GM19035 (cell line): Measurements from ENCODE around the gene EGFL7.
"Not testable (repeated sequence)": the region's sequence is repeated elsewhere in the genome, so short reads cannot be mapped to it uniquely, and the experiment has no call there.

ENCODE experiments used
- ATAC-seq: cut with Tn5 transposase; IDR thresholded peaks from one replicate; pipeline ENCODE4 v1.9.1; 2021; ENCODE audit not compliant: unreplicated experiment

Gene EGFL7

DNA sequence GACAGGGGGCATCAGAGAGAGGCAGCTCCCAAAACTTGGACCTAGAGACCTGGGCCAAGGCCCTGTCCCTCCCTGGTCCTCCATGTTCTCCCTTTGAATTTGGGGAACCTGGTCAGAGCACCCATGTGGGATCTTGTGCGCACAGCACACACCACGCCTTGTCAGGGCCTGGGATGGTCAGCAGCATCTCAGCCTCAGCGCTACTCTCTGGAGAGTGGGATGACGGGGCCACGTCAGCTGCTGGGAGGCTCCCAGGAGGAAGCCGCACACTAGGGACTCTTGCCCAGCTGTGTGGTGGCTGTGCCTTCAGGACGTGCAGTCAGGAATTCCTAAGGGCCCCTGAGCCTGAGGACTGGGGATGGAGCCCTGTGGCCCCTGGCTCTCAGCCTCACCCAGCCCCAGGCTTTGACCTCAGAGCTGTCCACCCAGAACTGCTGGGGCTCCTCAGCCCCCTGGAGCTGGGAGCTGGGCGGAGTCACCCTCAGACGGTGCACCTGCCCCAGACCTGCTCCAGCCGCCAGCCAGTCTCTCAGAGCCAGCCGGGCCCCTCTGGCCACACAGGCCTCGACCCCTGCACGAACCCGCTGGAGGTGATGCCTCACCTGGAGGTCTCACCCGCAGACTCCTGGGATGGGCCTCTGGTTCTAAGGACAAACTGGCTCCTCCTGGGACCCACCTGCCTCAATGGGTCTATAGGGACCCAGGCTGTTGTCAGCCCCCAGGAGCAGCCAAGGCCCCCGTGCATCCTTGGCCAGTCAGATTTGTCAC lies 38.3 kb upstream of the EGFL7 start:
- no peak for ATAC-seq

GRCh38 chr9:136625101-136626065 lies 37.3 kb upstream of the EGFL7 start:
- ATAC-seq, result no peak

DNA sequence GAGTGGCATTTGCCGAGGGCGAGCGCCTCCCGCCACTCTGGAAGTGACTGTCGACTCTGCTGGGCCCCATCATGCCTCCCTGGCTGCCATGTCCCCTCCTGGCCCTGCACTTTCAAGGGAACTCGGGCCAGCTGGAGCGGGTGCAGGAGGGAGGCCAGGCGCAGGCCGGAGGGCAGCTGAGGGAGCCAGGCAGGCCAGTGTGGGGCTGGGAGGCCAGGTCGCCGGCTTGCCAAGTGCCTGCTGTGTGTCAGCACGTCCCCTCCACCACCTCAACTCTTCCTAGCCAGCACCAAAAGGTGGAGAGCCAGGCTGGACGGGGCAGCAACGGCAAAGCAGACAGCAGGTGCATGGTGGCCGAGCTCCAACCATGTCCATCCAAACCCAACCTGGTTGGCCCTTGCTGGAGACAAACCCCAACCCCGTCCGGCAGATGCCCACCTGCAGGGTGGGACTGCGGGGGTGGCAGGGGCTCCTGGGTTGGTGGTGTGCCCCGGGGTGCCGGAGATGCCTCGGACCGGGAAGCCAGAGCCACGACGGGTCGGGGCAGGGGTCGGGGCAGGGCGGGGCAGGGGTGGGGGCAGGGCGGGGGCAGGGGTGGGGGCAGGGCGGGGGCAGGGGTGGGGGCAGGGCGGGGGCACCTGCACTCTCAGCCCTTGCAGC lies 36.5 kb upstream of the EGFL7 start:
- no peak for ATAC-seq

DNA sequence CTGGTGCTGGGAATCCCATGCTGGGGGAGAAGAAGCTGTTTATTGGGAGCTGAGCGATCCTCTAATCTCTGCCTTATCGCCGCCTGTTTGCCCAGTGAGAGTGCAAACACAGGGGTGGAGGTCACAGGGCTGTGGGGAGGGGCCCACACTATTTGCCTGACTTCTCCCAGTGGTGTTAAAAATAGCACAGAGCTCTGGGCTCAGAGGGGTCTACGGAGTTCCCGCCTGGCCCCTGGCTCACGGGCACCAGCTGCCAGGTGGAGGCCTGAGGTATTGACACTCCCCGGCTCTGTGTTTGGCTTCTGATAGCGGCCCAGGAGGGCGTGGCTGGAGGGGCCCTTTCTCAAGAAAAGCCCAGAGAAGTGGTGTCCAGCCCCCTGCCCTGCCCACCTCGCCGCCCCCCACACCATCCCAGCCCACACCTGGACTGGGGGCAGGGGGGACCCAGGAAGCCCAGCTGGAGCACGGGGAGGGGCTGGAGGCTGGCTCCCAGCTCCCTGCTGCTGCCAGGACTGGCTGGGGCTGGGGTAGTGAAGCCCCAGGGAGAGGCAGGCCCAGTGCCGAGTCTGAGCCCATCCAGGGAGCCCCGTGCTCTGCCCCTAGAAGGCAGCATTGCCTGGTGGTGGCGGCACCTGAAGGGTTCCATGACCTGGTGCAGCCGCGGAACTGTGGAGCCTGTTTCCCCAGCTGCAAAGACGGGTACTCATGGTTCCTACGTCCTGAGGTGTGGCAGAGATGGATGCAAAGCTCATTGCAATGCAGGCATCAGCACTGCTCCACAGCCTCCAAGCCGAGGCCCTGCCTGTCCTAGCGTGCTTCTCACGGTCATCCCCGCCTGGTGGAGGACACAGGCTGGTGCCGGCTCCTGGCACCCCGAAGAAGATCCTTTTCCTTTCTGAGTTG lies 35.7 kb upstream of the EGFL7 start:
- no peak for ATAC-seq

DNA sequence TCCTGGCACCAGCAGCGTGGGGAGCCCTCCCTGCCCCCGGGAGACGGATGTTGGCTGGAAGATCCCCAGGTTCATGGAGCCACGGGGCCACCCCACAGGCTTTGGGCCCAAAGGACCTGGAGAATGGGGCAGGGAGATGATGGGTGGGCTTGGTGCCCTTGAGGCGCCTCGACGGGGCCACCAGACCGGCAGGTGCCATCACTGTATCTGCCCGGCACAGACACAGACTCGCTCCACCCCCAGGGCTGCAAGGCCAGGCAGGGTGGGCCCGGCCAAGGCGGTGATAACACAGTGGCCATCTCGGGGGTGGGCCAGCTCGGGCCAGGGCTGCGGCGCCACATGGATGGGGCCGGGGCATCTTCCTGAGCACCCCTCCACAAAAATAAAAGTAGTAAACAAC lies 35.0 kb upstream of the EGFL7 start:
- ATAC-seq, result no peak

DNA sequence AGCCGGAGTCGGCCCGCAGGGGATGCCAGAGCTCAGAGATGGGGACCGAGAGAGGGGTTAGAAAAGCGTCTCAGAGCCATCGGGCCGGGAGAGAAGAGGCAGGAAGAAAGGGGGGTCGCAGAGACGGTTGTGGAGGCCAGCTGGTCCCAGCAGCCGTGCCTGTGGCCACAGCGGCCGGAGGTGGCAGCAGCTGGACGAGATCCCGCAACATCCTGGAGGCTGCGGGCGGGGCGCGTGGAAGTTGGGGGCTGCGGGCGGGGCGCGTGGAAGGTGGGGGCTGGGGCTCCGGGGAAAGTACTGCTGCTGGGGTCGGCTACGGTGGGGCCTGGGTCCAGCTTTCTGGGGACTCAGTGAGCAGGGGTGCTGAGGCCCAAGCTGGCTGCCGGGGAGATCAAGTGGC lies 34.4 kb upstream of the EGFL7 start:
- no peak for ATAC-seq

DNA sequence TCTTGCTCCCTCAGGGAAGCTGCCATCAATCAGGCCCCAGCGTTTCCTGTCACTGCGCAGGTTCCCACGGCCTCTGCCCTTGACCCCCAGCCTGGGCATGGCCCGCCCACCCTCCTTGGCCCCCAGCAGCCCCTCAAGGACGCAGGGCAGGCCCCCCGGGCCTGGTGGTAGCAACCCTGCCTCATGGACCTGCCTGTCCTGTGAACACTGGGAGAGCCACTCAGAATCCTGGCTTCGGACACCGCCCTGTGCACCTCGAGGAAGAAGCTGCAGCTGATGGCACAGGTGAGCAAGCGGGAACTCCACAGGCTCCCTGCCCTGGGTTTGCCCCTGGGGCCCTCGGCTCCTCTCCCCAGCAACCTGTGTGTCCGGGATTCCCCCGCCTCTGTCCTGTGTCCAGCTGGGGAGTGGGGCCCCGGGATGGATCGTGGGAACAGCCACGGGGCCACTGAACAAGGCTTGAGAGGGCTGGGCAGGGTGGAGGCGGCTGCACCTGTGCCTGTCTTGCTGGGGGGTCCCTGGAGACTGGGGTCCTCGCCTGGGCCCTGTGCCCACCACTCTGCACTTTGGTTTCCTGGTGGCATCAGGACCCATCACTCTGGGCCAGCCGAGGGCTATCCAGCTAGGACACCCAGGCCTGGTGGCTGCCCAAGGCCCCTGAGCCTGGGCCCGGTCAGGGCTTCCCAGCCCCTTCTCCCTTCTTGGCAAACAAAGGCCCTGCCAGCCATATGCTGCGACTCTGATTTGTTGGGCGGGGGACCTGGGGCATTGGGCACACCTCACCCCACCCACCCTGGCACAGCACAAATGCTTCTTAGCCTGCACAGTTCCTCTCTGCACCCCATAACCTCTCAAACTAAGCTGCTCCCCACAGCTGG lies 33.5 kb upstream of the EGFL7 start:
- ATAC-seq, result no peak

DNA sequence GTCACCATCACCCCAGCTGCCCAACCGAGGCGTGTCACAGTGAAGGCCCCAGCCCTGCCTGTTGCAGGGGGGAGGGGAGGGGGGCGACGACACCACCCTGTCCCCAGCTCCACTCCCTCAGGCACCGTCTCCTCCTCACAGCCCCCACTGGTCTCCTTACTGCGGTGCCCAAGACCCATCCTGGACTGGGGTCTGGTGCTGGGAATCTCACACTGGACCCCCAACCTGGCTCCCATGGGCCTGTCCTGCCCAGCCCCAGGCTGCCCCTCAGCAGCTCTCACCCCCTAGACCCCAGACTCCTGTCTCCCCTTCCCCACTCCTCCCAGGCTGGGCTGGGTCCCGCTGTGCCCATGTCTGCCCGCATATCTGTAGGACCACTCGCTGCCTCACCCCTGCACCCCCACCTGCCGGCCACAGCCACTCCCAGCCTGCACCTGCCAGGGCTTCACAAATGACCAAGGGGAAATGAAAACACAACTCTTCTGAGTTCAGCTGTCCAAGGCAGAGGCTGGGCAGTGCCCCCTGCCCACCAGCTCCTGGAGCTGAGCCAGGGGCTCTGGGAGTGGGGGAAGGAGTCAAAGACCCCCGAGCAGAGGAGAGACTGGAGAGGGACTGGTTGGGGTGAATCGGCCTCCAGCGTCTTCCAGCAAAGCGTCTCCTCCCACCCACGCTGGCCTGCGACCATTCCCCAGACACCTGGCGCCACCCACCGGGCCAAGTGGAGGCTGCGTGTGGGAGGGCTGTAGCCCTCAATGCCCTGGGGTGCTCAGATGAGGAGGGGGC lies 32.6 kb upstream of the EGFL7 start:
- ATAC-seq, result no peak

DNA sequence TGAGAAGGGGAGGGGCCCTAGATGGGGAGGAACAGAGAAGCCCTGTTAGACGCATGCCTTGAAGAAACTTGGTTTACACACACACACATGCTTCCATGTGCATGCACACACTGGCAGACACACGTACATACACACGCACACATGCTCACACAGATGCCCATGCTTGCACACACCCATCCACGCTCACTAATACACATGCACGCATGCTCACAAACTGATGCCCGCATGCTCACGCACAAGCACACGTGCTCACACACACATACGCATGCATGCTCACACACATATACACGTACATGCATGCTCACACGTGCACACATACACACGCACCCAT lies 32.1 kb upstream of the EGFL7 start:
- ATAC-seq, result no peak

DNA sequence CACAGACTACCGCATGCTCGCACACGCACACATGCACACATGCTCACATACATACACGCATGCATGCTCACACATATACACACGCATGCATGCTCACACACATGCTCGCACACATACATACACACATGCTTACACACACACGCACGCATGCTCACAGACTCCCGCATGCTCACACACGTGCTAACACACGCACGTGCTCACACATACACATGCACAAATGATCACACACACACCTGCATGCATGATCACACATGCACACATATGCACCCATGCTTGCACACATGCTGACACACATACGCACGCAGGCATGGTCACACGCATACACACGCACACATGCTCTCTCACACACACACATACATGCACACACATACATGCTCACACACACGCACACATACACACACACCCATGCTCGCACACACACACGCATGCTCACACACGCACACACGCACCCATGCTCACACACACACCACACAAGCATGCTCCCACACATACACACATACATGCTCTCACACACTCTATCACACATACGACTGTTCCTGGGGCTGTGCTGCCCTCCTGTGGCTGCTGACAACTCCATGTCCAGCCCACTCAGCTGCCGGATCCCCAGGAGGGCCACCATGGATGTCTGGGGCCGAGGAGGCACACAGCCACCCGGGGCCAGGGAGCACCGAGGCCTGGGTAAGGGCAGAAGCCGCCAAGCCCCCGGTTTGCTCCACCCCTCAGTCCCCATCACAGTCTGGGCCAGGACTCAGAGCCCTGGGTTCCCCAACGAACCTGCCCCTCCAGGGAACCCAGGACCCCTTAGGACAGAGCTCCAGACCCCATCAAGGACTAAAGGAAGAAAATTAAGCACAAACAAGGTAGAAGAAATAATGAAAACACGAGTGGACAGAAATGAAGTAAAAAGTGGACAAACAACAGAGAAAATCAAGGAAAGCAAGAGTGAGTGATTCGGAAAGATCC lies 31.4 kb upstream of the EGFL7 start:
- no peak for ATAC-seq

DNA sequence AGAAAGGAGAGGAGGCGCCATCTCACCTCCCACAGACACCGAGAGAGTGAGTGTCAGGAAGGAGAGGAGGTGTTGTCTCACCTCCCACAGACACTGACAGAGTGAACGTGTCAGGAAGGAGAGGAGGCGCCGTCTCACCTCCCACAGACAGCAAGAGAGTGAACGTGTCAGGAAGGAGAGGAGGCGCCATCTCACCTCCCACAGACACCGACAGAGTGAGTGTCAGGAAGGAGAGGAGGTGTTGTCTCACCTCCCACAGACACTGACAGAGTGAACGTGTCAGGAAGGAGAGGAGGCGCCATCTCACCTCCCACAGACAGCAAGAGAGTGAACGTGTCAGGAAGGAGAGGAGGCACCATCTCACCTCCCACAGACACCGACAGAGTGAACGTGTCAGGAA lies 30.6 kb upstream of the EGFL7 start:
- not testable (repeated sequence) for ATAC-seq

DNA sequence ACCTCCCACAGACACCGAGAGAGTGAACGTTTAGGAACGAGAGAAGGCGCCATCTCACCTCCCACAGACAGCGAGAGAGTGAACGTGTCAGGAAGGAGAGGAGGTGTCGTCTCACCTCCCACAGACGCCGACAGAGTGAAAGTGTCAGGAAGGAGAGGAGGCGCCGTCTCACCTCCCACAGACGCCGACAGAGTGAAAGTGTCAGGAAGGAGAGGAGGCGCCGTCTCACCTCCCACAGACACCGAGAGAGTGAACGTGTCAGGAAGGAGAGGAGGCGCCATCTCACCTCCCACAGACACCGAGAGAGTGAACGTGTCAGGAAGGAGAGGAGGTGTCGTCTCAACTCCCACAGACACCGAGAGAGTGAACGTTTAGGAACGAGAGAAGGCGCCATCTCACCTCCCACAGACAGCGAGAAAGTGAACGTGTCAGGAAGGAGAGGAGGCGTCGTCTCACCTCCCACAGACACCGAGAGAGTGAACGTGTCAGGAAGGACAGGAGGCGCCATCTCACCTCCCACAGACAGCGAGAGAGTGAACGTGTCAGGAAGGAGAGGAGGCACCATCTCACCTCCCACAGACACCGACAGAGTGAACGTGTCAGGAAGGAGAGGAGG lies 30.1 kb upstream of the EGFL7 start:
- ATAC-seq, result not testable (repeated sequence)

DNA sequence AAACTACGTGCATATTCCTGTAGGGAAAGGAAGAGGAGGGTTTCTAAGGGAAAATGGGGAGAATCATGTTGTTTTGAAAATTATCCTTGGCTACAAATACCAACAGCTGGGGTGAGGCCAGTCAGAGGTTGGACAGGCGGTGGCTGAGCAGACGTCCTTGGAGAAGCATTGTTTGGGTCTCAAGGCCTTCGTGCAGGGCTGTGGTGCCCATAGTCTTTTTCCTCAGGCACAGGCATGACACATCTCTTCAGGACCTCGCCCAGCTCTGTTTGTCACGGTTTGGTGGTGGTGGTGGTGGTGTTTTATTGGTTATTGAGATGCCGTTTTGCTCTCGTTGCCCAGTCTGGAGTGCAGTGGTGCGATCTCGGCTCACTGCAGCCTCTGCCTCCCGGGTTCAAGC lies 27.8 kb upstream of the EGFL7 start:
- no peak for ATAC-seq

DNA sequence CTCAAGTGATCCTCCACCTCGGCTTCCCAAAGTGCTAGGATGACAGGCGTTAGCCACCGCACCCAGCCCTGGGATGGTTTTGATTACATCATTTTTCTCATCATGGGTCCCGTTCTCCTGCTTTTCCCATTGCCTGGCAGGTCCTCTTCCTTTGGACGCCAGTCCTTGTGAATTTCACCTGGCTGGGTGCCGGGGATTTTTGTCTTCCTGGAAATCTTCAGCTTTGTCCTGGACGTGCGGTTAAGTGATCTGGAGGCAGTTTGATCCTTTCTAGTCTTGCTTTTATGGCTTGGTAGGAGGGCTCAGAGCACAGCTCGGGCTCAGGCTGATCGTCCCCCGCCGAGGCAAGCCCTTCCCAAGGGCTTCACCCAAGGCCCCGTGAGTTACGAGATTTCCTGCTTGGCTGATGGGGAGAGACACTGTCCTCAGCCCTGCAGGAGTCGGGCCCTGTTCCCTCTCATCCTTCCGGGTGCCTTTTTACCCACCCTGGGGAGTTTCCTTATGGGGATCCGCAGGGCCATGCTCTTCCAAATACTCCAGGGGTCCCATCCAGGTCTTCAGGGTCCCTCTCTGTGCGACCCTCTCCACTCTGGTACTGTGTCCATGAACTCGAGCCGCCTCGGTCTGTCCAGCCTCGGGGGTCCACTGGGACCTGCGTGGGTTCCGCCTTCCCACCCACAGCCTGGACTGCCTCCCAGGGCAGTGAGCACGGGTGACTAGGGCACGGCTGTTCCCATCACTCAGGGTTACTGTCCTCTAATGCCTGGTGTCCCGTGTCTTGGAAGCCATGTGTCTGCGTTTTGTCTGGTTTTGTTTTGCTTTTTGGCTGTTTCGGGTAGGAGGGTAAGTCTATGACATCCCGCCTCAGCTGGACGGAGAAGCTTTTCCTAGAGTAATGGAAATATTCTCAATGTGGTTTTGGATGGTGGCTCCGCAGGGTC lies 22.3 kb upstream of the EGFL7 start:
- ATAC-seq, result no peak

DNA sequence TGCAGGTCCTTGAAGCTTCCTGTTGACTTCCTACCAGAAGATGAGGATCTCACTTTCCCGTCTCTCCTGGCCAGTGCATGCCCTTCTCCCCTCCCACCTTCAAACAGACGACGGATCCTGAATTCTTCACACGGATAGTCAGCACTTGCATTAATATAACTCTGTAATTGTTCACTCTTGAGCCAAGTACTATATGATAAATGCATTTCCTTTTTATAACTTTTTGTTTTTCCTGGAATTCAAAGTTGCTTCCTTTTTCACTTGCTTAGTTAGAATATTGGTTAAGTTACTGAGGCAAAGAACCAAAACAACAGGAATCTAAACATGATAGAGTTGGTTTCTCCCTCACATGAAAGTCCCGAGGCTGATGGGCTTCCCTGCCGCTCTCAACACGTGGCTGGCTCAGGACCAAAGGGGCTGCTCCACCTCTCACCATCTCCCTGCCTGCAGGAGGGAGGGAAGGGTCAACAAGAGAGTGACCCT lies 20.2 kb upstream of the EGFL7 start:
- no peak for ATAC-seq
